Measurements from ENCODE around the gene SOHLH2.

Gene SOHLH2

DNA sequence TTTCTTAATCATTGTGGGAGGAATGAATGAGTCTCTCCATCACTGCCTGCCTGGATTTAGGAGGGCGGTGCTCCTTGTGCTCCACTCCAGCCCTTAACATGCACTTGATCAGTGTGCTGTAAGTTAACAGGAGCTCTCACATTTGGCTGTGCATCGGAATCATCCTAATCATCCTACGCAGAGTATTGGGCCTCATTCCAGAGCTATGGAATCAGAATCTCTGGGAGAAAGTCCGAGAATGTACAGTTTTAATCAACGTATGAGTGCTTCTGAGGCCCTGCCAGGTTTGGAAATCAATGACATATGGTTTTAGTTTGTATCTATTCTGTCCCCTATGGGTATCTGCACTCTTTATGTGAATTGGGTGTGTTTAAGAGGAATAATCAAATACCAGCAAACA lies 48.3 kb downstream of the SOHLH2 start:
- TF ChIP-seq POLR2AphosphoS5 (IDR thresholded peaks at IDR 0.05; ENCODE audit: low read depth, low read length) (no peak), POLR2A (IDR thresholded peaks at IDR 0.05; ENCODE audit: low read depth, low read length) (no peak), SPI1 (IDR thresholded peaks at IDR 0.05; ENCODE audit: low read depth, low read length) (no peak)
- FAIRE-seq (no peak), DNase-seq (ENCODE audit: insufficient read length, low spot score) (no peak)

DNA sequence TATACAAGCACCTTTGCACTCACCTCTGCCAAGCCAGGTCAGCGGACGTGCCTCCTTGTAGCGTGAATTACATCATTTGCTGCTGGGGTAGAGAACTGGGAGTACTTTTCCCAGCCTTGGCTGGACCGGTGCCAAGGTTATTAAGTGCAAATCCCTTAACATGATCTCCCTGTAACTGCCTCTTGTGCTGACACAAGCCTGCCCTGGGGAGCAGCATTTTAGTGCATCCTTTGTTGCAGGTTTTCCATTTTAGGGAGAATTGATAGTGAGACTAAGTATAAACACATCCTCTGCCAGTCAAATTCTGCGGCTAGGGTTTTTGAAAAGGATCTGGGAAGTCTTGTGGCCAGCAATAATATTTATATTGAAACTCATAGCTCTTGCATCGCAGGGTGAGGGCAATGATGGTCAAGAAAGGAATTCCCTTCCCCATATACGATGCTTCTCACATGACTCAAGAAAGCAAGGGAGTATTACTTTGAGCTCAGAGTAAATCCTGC lies 50.5 kb downstream of the SOHLH2 start:
- no peak for FAIRE-seq
- no peak for DNase-seq (ENCODE audit: insufficient read length, low spot score)
- no peak for TF ChIP-seq PAX5 (IDR thresholded peaks at IDR 0.05; ENCODE audit: insufficient read depth, low read length, severe bottlenecking)
- TF ChIP-seq SPI1 (IDR thresholded peaks at IDR 0.05; ENCODE audit: low read depth, low read length): no peak
- no peak for TF ChIP-seq TAF1 (IDR thresholded peaks at IDR 0.05; ENCODE audit: low read depth, low read length)
- no peak for TF ChIP-seq POU2F2 (IDR thresholded peaks at IDR 0.05; ENCODE audit: low read depth, low read length)

DNA sequence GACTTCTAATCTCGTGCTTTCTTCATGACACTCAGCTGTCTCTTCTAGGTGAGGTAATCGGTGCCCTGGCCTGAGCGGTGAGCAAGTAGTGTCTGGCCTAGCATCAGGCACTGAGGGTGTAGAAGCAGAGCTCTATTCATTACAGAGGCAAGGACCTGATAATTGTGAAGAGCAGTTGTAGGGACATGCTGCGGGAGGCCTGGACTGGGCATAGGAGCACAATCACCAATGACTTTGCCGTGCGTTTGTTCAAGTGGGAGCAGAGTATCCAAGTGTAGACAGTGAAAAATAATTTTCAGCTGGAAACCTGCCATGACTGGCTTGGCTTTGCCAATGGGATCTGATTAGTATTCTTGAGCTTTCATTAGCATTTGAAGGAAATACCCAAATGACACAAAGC lies 51.1 kb downstream of the SOHLH2 start:
- no peak for TF ChIP-seq POU2F2 (IDR thresholded peaks at IDR 0.05; ENCODE audit: low read depth, low read length)
- TF ChIP-seq PAX5 (IDR thresholded peaks at IDR 0.05; ENCODE audit: insufficient read depth, low read length, severe bottlenecking): no peak
- no peak for TF ChIP-seq POLR2A (IDR thresholded peaks at IDR 0.05; ENCODE audit: low read depth, low read length)
- no peak for TF ChIP-seq TAF1 (IDR thresholded peaks at IDR 0.05; ENCODE audit: low read depth, low read length)
- TF ChIP-seq SPI1 (IDR thresholded peaks at IDR 0.05; ENCODE audit: low read depth, low read length): no peak
- no peak for TF ChIP-seq POLR2AphosphoS5 (IDR thresholded peaks at IDR 0.05; ENCODE audit: low read depth, low read length)
- no peak for FAIRE-seq
- no peak for DNase-seq (ENCODE audit: insufficient read length, low spot score)

DNA sequence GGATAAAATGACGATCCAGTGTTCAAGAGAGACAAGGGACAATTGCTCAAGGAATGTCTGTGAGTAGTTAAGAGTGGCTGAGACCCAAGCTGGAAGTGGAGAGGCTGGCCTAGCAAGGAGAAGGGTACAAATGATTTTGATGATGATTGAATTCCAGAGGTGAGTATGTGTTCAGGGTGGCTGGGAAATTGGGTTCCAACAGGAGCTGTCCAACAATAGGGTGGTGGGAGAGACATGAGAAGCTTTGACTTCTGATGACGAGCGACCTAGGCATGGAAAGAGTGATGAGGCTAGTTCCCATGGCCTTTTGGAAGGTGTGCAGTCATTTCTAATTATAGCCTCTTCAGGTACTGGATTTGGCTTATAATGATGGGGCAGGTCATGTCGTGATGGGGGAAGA lies 54.1 kb downstream of the SOHLH2 start:
- TF ChIP-seq POLR2A (IDR thresholded peaks at IDR 0.05; ENCODE audit: low read depth, low read length) (no peak), POLR2AphosphoS5 (IDR thresholded peaks at IDR 0.05; ENCODE audit: low read depth, low read length) (no peak), POU2F2 (IDR thresholded peaks at IDR 0.05; ENCODE audit: low read depth, low read length) (no peak), TAF1 (IDR thresholded peaks at IDR 0.05; ENCODE audit: low read depth, low read length) (no peak), SPI1 (IDR thresholded peaks at IDR 0.05; ENCODE audit: low read depth, low read length) (no peak), PAX5 (IDR thresholded peaks at IDR 0.05; ENCODE audit: insufficient read depth, low read length, severe bottlenecking) (no peak)
- FAIRE-seq (no peak), DNase-seq (ENCODE audit: insufficient read length, low spot score) (no peak)

DNA sequence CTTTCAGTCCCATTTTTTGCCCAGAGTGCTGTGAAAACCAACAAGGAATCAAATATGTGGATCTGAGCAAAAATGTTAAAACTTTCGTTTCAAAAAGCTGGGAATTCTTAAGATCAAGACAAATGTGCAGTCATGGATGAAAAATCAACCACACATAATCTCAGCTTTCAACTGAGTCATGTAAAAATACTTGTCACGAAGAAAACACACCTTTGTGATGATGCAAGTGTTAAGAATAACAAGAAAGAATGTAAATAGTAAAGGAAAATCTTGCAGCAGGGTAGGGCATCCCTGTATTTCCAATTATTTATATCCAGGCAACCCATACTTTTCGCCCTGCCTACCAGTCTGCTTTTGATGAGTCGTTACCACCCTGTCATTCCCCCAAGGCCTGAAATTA lies 55.7 kb downstream of the SOHLH2 start:
- no peak for FAIRE-seq
- TF ChIP-seq SPI1 (IDR thresholded peaks at IDR 0.05; ENCODE audit: low read depth, low read length): no peak
- TF ChIP-seq POLR2AphosphoS5 (IDR thresholded peaks at IDR 0.05; ENCODE audit: low read depth, low read length): no peak
- TF ChIP-seq TAF1 (IDR thresholded peaks at IDR 0.05; ENCODE audit: low read depth, low read length): no peak
- TF ChIP-seq PAX5 (IDR thresholded peaks at IDR 0.05; ENCODE audit: insufficient read depth, low read length, severe bottlenecking): no peak
- no peak for TF ChIP-seq POU2F2 (IDR thresholded peaks at IDR 0.05; ENCODE audit: low read depth, low read length)
- no peak for TF ChIP-seq POLR2A (IDR thresholded peaks at IDR 0.05; ENCODE audit: low read depth, low read length)
- no peak for DNase-seq (ENCODE audit: insufficient read length, low spot score)

DNA sequence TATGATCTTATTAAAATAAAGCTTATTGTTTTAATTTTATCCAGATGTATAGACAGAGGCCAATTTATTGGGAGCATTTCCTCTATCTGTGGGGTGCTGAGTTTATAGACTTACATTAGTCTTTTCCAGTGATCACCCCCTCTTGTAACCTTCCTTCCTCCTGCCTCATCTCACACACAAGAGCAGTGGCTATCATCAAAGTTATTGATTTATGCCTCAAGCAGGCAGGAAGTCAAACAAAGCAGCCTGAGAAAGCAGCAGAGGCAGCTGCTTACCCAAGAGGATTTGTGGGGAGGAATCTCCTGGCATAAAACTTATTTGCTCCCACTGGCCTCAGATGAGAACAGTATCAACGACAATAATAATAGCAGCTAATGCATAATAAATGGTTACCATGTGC lies 56.9 kb downstream of the SOHLH2 start:
- TF ChIP-seq POLR2A (IDR thresholded peaks at IDR 0.05; ENCODE audit: low read depth, low read length): no peak
- no peak for TF ChIP-seq POU2F2 (IDR thresholded peaks at IDR 0.05; ENCODE audit: low read depth, low read length)
- no peak for TF ChIP-seq PAX5 (IDR thresholded peaks at IDR 0.05; ENCODE audit: insufficient read depth, low read length, severe bottlenecking)
- TF ChIP-seq TAF1 (IDR thresholded peaks at IDR 0.05; ENCODE audit: low read depth, low read length): no peak
- no peak for TF ChIP-seq SPI1 (IDR thresholded peaks at IDR 0.05; ENCODE audit: low read depth, low read length)
- no peak for TF ChIP-seq POLR2AphosphoS5 (IDR thresholded peaks at IDR 0.05; ENCODE audit: low read depth, low read length)
- DNase-seq (ENCODE audit: insufficient read length, low spot score) (no peak), FAIRE-seq (no peak)

DNA sequence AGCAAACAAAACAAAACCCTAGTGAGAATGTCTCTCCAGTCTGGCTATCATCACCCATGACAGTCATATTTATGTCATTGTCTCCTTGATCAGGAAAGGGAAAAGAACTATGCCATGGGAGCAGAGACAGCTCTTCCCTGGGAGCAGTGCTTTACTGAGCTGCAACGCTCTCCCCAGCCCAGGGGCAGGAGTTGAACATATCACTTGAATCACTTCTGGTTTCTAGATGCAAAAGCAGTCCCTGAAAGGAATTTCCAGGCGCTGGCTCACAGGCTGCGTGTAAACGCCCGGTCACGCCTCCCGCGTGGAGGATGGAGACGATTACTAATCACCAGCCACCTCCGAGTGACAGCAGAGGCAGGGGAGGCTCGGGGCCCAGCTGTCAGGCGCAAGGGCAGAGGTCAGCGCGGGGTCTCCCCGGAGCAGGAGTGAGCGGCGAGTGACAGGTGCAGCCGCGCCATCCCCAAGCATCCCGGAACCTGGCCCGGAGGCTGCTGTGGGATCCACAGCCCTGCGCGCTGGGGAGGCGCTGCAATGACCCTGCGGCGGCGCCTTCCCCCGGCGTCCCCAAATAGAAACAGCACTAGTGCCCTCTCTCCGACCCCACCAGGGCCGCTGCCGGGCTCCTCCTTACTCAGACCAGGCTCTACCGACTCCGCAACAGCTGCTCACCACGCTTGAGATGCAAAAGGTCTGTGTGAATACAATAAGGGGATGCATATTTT lies 59.6 kb downstream of the SOHLH2 start:
- TF ChIP-seq TAF1 (IDR thresholded peaks at IDR 0.05; ENCODE audit: low read depth, low read length) (no peak), SPI1 (IDR thresholded peaks at IDR 0.05; ENCODE audit: low read depth, low read length) (no peak), POLR2A (IDR thresholded peaks at IDR 0.05; ENCODE audit: low read depth, low read length) (no peak), POU2F2 (IDR thresholded peaks at IDR 0.05; ENCODE audit: low read depth, low read length) (no peak), PAX5 (IDR thresholded peaks at IDR 0.05; ENCODE audit: insufficient read depth, low read length, severe bottlenecking) (no peak), POLR2AphosphoS5 (IDR thresholded peaks at IDR 0.05; ENCODE audit: low read depth, low read length) (no peak)
- FAIRE-seq (no peak), DNase-seq (ENCODE audit: insufficient read length, low spot score) (no peak)

DNA sequence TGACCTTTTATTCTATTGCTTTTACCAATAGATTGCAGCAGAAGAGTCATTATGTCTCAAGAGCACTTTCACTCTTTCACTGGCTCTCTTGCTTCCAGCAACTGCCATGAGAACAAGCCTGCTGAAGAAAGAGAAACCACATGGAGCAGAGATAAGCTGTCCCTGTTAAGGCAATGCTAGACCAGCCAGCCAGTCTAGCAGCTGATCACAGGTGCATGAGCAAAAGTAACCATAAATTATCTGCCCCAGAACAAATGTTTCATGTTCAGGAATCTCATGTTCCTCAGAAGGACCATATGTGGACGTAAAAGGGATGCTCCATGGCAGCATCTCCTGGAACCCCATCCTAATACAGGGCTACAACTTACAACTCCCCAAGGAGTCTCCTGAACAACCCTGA lies 62.8 kb downstream of the SOHLH2 start:
- DNase-seq (ENCODE audit: insufficient read length, low spot score) (no peak), FAIRE-seq (no peak)
- TF ChIP-seq POU2F2 (IDR thresholded peaks at IDR 0.05; ENCODE audit: low read depth, low read length): no peak

DNA sequence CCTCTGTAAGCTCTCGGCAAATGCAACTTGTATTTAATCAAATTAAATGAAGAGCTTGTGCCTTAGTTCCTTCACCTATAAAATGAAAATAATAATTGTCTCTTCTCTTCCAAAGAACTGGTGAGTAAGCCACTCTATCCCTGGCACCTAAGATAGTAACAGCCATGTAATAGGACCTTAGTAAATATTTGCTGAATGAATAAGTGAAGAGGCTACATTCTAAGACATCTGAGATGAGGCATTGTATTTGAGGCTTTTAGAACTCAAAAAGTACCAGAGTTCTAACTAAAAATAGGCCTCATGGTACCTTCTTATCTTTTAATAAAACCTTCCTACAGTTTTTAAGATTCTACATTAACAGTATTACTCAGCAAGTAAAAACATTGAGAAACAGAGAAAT lies 65.9 kb downstream of the SOHLH2 start:
- FAIRE-seq (no peak), DNase-seq (ENCODE audit: insufficient read length, low spot score) (no peak)
- TF ChIP-seq POLR2A (IDR thresholded peaks at IDR 0.05; ENCODE audit: low read depth, low read length) (no peak), TAF1 (IDR thresholded peaks at IDR 0.05; ENCODE audit: low read depth, low read length) (no peak), PAX5 (IDR thresholded peaks at IDR 0.05; ENCODE audit: insufficient read depth, low read length, severe bottlenecking) (no peak), SPI1 (IDR thresholded peaks at IDR 0.05; ENCODE audit: low read depth, low read length) (no peak), POLR2AphosphoS5 (IDR thresholded peaks at IDR 0.05; ENCODE audit: low read depth, low read length) (no peak), POU2F2 (IDR thresholded peaks at IDR 0.05; ENCODE audit: low read depth, low read length) (no peak)

DNA sequence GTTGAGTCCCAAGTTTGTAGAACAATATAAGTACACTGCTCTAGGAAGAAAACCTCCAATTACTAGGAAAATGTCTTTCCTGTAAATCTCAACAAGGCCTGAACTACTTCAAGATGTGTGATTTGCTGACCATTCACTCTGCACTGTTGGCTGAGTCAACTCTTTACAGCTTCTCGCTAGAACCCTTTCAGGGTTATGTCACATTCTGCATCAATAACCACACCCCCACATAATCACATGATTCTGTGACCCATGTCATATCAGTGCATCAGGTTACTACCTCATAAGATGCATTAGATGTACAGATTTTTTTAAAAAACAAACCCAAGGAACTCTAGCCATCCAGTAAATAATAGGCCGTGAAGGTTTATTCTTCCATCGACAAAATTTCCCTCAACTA lies 67.0 kb downstream of the SOHLH2 start:
- DNase-seq (ENCODE audit: insufficient read length, low spot score) (no peak), FAIRE-seq (no peak)
- no peak for TF ChIP-seq POU2F2 (IDR thresholded peaks at IDR 0.05; ENCODE audit: low read depth, low read length)
- TF ChIP-seq PAX5 (IDR thresholded peaks at IDR 0.05; ENCODE audit: insufficient read depth, low read length, severe bottlenecking): no peak
- no peak for TF ChIP-seq POLR2AphosphoS5 (IDR thresholded peaks at IDR 0.05; ENCODE audit: low read depth, low read length)
- no peak for TF ChIP-seq SPI1 (IDR thresholded peaks at IDR 0.05; ENCODE audit: low read depth, low read length)
- TF ChIP-seq TAF1 (IDR thresholded peaks at IDR 0.05; ENCODE audit: low read depth, low read length): no peak

All from GM12891 (cell line).